Renal cortical epithelial cell (primary cell): ENCODE data around the gene PSMC5. TPM values are rescaled to one million over a fixed set of nuclear protein-coding genes. Genes with fewer than 3 reads are reported as not detected.
"Not testable (repeated sequence)": the region's sequence is repeated elsewhere in the genome, so short reads cannot be mapped to it uniquely, and the experiment has no call there.

Experiments used
- DNase-seq: peaks from one replicate; pipeline ENCODE4 v3.0.0-alpha.2; 2011; ENCODE audit warnings: low read depth
- total RNA-seq: library from RNA; depleted of rRNA; stranded (reverse); fragments of >200 nt; gene quantifications from 2 replicates; pipeline ENCODE4 v1.2.3, GENCODE V29; 2014

Gene PSMC5
- total RNA-seq, 1 donor from 2014 or later: 132 TPM

GRCh38 chr17:63871646-63872365, 44.6 kb downstream of the PSMC5 start:
- DNase-seq: peak; percentile 65

GRCh38 chr17:63873577-63873976, 46.3 kb downstream of the PSMC5 start, which contains the start of gene CSH2:
TSS of gene CSH2 (minus strand) at chr17:63873677. CDS start at chr17:63873614, 63 bp downstream.
- DNase-seq: not testable (repeated sequence)

GRCh38 chr17:63874061-63874626, 46.9 kb downstream of the PSMC5 start:
- not testable (repeated sequence) for DNase-seq

GRCh38 chr17:63874693-63875092, 47.5 kb downstream of the PSMC5 start:
- DNase-seq: not testable (repeated sequence)

- DNase-seq: not testable (repeated sequence)
These were observed 51.2 kb downstream of the PSMC5 start for GRCh38 chr17:63878413-63878812.

- no peak for DNase-seq
These were observed 53.5 kb downstream of the PSMC5 start for GRCh38 chr17:63880706-63881105.

- DNase-seq: not testable (repeated sequence)
These were observed 54.1 kb downstream of the PSMC5 start for GRCh38 chr17:63881337-63881736.

Other genes starting within 250 kb of the PSMC5 start
- gene TACO1, start 226.5 kb upstream of the PSMC5 start, total RNA-seq: 15.4 and 22.2 TPM in 2 replicates
- gene MAP3K3, start 205.0 kb upstream of the PSMC5 start, total RNA-seq: 12.0 and 23.2 TPM in 2 replicates
- gene LIMD2, start 127.3 kb upstream of the PSMC5 start, total RNA-seq: 21.9 and 26.7 TPM in 2 replicates
- 10.6 and 25.9 TPM in 2 replicates for gene STRADA, start 85.6 kb upstream of the PSMC5 start, total RNA-seq
- gene CCDC47, start 53.8 kb upstream of the PSMC5 start, total RNA-seq: 77.1 and 178 TPM in 2 replicates
- gene DDX42, start 53.3 kb upstream of the PSMC5 start, total RNA-seq: 45.0 and 135 TPM in 2 replicates
- gene FTSJ3, start 232 bp downstream of the PSMC5 start, total RNA-seq: 76.1 and 100 TPM in 2 replicates
- 65.2 and 96.2 TPM in 2 replicates for gene SMARCD2, start 15.3 kb downstream of the PSMC5 start, total RNA-seq
- not detected in 2 replicates for gene CSH2, start 46.2 kb downstream of the PSMC5 start, total RNA-seq
- gene GH2, start 54.5 kb downstream of the PSMC5 start, total RNA-seq: not detected in 2 replicates
- not detected in 2 replicates for gene CSH1, start 69.1 kb downstream of the PSMC5 start, total RNA-seq
- gene CSHL1, start 83.8 kb downstream of the PSMC5 start, total RNA-seq: not detected in 2 replicates
- gene GH1, start 91.4 kb downstream of the PSMC5 start, total RNA-seq: not detected in 2 replicates
- gene CD79B, start 104.9 kb downstream of the PSMC5 start, total RNA-seq: not detected in 2 replicates
- gene SCN4A, start 145.5 kb downstream of the PSMC5 start, total RNA-seq: not detected in 2 replicates
- gene PRR29, start 170.9 kb downstream of the PSMC5 start, total RNA-seq: 0.17 and 1.6 TPM in 2 replicates
- 6.4 and 11.6 TPM in 2 replicates for gene ICAM2, start 193.2 kb downstream of the PSMC5 start, total RNA-seq